HG03342 (cell line): Measurements from ENCODE around the gene ITIH6.
"Not testable (repeated sequence)": the region's sequence is repeated elsewhere in the genome, so short reads cannot be mapped to it uniquely, and the experiment has no call there.

Experiments used
- ATAC-seq: cut with Tn5 transposase; IDR thresholded peaks from one replicate; pipeline ENCODE4 v1.9.1; 2021; ENCODE audit warnings: mild to moderate bottlenecking, moderate library complexity; ENCODE audit not compliant: unreplicated experiment

The ITIH6 gene, protein sequence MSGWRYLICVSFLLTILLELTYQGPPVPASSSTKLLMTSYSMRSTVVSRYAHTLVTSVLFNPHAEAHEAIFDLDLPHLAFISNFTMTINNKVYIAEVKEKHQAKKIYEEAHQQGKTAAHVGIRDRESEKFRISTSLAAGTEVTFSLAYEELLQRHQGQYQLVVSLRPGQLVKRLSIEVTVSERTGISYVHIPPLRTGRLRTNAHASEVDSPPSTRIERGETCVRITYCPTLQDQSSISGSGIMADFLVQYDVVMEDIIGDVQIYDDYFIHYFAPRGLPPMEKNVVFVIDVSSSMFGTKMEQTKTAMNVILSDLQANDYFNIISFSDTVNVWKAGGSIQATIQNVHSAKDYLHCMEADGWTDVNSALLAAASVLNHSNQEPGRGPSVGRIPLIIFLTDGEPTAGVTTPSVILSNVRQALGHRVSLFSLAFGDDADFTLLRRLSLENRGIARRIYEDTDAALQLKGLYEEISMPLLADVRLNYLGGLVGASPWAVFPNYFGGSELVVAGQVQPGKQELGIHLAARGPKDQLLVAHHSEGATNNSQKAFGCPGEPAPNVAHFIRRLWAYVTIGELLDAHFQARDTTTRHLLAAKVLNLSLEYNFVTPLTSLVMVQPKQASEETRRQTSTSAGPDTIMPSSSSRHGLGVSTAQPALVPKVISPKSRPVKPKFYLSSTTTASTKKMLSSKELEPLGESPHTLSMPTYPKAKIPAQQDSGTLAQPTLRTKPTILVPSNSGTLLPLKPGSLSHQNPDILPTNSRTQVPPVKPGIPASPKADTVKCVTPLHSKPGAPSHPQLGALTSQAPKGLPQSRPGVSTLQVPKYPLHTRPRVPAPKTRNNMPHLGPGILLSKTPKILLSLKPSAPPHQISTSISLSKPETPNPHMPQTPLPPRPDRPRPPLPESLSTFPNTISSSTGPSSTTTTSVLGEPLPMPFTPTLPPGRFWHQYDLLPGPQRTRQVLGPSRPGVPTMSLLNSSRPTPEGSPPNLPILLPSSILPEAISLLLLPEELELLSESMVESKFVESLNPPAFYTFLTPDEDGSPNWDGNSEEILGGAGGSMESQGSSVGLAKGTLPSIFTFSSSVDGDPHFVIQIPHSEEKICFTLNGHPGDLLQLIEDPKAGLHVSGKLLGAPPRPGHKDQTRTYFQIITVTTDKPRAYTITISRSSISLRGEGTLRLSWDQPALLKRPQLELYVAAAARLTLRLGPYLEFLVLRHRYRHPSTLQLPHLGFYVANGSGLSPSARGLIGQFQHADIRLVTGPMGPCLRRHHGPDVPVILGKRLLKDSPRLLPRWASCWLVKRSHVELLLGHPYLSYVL

DNA sequence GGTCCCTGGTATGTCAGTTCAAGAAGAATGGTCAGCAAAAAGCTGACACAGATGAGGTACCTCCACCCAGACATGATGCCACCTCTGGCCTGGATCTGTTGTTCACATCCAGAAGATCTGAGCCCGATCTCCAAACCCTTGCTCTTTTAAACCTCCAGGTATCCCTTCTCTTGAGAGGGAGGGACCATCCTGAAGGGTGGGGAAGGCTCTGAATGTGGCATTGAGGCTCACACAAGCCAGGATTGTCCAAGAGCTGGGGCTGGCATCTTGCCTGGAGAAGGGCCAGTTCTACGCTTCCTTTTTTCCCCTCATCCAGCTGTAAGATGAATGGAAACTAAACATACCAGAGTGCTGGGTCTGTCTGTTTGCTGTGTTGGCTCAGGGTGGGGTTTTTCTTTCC is at the start of gene ITIH6:
TSS of gene ITIH6 (minus strand) at position 119 of the 400 bp plus-strand sequence. CDS start at position 74, 45 bp downstream.
- no peak for ATAC-seq

DNA sequence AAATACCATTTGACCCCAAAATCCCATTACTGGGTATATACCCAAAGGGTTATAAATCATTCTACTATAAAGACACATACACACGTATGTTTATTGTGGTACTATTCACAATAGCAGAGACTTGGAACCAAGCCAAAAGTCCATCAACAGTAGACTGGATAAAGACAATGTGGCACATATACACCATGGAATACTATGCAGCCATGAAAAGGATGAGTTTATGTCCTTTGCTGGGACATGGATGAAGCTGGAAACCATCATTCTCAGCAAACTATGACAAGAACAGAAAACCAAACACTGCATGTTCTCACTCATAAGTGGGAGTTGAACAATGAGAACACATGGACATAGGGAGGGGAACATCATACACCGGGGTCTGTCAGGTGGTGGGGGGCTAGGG is 49.6 kb upstream of the ITIH6 start:
- not testable (repeated sequence) for ATAC-seq

DNA sequence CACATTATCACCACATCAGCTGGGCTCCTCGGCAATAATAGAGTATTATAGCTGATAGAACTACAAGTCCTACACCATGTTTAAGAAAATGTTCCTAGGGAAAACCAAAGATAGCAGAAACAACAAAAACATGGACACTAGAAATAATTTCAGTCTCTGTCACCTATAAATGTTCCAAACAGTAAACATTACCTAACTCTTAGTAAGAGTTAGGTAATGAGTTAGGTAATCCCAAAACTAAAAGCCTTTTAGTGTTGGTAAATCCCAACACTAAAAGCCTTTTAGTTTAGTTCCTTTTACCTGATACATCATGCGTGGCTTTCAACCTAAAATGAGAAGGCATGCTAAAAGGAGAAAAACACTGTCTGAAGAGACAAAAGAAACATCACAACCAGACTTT is 45.0 kb upstream of the ITIH6 start:
- no peak for ATAC-seq

DNA sequence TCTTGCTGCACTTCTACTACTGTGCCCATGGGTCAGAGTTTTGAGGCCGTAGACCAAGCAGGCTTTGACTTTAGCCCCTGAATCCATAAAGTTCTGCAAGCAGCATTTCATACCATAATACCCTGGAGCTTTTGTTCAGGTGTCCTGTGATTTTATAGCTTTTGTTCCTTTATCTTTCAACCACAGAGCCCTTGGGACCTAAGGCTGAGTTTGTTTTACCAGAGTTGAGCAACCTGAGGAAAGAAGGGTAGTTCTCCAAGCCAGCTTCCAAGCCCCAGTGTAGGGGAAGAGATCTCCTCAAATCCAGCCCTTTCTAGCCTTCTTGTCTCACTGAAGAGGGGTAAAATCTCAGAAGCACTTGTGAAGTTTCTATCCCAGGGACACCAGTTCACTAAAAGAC is 44.6 kb upstream of the ITIH6 start:
- no peak for ATAC-seq

DNA sequence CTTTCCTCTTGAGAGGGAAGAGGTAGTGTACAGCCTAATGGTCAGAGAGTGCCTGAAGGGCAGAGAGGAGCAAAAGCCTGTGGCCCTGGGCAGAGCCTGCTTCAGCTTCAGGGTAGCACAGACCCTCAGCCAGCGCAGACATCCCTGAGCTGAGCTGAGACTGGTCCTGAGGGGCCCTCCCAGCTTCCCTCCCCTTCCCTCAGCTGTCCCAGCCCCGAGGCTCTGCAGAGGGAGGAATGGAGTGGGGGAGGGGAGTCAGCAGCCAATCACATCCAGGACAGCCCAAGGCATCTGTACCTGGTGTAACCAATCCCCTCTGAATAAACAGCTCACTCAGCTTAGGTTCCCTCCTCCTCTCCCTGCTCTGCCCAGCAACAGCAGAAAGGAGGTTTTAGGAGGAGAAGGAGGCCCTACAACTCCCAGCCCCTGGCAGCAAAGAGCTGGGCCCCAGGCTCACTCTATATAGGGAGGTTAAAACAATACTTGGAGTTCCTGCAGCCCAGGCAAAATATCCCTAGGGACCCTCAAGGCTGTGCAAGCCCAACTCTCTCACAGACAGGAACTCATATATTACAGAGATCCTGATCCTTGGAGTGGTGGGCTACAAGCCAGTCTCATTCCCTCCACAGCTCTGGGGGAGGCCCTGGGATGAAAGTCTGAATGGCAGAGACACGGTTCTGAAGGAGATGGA is 43.3 kb upstream of the ITIH6 start:
- not testable (repeated sequence) for ATAC-seq

DNA sequence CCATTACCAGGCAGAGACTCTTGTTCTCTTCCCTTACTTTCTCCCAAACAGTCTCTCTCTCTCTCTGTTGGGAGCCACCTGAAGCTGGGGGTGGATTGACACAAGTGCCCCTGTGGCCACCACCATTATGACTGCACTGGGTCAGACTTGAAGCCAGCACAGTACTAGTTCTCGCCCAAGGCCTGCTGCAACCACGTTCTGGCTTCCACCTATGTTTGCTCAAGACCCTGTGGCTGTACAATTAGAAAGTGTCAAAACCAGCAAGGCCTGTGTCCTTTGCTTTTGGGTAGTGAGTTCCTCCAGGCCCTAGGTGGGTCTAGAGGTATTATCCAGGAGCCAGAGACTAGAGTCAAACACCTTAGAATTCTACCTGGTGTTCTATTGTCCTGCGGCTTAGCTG is 40.5 kb upstream of the ITIH6 start:
- no peak for ATAC-seq

DNA sequence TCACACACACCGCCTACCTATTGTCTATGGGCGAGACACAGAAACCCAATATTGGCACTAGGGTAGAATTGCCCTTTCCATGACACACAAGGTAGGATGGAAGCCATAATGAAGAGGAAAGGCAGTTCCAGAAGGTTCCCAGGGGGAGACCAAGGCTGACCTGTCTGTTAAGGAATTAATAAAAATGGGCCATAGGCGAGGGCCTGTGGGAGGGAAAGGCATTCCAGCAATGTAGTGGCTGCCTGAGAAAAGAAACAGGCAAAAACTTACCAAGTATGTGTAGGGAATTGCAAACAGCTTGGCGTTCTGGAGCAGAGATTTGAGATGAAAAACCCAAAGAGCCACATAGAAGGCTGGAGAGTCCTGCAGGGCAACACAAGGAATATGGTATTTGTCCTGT is 28.5 kb upstream of the ITIH6 start:
- no peak for ATAC-seq

DNA sequence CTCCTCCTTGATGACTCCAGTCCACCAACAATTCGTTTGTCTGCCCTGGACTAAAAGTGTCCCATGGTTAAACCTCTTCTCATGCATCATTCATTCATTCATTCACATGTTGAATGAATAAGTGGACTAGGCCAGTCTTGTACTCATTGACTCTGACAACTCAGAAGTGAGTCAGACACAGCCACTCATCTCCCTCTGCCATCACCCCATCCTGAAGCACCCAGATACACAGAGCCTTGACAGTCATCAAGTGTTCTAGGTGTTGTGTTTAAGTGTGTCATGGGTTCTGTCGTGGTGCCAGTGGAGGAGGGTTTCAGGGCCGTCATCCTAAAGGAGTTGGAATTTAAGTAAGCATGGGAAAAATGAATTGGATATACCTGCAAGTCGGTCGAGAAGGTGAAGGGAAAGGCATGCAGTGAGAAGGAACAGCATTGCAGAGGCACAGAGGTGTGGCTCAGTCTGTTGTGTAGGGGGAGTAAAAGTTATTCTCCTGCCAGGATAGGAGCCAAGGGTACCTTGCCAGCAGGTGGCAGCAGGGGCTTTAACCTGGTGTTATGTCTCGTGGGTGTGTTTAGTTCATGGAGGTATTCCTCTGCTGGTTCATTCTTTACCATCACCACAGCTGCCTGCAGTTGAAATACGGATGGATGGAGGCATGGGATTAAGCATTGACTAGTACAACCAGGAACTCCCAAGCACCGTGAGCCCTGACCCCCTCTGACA is 27.8 kb upstream of the ITIH6 start:
- no peak for ATAC-seq

DNA sequence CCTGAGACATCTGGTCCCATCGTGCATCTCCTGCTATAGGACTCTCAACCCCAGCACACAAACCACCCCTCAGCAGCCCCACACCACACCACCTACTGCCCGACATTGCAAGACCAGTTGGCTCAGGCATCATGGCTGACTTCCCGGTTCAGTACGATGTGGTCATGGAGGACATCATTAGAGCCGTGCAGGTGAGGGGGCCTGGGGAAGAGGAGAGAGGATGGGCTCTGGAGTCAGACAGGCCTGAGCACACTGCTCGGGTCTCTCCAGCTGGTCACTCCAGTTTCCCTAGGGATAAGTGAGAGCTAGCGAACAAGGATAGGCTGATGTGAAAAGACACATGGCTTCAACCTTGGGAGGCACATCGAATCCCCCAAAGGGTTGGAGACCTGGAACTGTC is 26.7 kb upstream of the ITIH6 start:
- no peak for ATAC-seq

DNA sequence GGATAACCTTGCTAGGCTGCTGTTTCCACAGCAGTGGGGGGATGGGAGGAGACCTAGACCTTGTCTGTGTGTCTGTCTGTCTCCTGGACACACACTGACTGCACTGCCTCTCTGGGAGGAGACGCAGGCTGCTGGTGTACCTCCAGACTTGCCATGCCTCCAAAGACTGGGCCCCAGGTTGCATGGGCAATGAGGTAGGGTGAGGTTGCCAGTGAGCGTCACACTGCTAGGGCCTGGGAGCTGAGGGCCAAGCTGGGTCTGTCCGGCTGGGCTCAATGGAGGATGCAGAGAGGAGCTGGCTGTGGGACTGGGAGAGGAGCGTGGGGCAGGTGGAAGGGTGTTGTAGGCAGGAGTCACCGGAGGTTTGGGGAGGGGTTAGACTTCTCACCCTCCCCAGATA is 26.1 kb upstream of the ITIH6 start:
- no peak for ATAC-seq

DNA sequence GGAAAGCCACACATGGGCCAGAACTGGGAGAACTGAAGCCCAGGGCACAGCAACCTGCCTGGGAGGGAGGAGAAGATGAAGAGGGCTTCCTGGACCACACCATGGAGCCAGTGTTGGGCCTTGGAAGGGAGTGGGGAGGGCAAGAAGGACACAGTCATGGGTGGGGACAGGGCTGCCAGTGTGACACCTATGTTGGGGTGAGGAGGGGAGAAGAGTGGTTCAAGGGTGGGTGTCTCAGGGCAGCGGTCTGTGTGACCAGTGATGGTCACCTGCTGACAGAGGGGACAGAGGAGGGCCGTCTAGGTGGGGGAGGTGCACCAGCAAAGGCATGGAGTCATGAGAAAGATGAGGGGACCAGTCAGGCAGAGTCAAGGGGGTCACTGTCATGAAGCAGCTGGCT is 23.3 kb upstream of the ITIH6 start:
- ATAC-seq, result no peak

DNA sequence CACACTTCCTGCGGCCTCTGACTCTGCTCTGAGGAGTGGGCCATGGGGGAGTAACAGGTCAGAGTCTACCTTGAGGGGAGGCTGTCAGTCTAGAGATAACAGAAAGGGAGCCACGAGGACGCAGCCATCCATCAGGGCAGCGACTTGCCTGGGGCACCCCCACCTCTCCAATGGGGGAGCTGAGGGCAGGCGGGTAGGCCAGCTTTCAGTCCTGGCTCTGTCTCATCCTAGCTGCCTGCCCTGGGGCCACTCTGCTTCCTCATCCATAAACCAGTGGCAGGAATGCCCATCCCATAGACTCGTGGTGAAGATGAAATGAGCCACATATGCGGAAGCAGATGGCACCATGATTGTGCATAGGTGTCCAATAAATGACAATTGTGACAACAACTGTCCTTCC is 22.7 kb upstream of the ITIH6 start:
- no peak for ATAC-seq

DNA sequence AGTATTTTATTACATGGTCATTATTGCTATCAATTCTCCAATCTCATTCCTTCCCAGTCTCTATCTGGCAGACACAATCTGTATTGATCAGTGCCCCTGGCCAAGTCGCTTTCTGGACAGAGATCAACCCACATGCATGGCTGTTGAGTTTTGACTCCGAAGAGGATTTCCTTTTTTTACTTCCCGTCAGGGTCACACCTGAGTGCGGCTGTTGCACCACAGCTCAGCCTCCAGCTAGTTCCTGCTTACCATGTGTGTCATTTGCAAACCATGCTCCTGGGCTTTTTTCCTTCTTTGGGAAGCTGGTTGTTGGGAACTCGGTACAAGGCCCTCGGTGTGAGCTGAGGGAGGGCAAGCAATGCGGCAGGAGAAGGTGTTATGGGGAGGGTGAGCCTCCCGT is 21.1 kb upstream of the ITIH6 start:
- no peak for ATAC-seq

DNA sequence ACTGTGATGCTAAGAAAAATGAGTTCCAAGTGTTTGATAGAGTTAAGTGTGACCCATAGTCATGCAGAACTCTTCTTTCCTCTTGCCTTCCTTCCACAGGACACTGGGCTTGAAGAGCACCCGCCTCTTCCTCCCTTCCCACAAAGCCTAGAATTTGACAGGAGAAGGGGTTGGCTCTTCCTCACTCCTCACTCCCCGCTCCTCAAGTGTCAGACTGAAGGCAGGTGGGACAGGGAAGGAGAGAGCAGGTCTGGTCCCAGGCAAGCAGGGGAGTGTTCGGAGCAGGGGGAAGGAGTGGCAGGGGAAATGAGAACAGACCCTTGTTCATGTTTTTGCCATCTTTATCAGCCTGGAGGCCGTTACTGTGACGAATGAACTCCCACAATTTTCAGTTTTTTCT is 20.2 kb upstream of the ITIH6 start:
- no peak for ATAC-seq

DNA sequence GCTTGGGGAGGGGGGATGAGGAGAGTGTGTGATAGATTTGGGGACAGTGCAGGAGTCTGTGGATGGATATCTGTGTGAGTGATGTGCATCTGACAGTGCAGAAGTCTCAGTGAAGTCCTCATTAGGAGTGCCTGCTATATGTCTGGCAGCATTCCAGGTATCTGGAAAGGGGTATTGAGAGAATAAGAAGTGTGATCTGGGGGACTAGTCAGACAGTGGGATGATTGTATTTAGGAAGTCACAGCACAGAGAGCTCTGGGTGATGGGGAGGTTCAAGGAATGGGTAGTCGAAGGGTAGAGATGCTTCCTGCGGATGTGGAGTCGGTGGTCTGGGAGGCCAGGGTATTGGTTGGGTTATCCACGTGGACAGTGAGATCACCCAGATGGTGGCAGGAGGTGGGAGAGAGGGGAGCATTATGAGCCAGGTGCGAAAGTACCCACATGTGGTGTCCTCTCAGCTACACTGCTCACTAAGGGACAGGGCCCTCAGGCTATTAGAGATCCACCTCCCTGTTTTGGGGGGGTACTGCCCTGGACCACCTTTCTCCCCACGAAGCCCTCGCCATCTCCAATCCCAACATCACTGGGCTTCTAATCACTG is 19.3 kb upstream of the ITIH6 start:
- ATAC-seq, result no peak

DNA sequence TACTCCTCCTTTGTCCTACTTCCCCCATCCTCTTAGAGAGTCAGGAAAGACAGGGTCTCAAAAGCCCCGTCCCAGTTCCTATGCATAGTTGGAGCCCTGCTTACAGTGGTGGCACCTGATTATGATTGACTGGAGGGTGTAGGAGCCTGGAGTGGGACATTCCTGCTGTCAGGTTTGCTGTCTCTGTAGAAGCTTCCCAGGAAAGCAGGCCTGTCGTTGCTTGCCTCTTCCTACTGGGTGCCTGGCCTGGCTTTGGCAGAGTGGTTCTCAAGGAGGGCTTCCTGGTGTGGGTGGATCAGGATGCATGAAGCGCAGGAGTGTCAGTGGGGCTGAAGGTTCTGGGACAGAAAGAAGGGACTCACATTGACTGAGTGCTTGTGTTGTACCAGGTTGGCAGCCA is 14.3 kb upstream of the ITIH6 start:
- no peak for ATAC-seq

DNA sequence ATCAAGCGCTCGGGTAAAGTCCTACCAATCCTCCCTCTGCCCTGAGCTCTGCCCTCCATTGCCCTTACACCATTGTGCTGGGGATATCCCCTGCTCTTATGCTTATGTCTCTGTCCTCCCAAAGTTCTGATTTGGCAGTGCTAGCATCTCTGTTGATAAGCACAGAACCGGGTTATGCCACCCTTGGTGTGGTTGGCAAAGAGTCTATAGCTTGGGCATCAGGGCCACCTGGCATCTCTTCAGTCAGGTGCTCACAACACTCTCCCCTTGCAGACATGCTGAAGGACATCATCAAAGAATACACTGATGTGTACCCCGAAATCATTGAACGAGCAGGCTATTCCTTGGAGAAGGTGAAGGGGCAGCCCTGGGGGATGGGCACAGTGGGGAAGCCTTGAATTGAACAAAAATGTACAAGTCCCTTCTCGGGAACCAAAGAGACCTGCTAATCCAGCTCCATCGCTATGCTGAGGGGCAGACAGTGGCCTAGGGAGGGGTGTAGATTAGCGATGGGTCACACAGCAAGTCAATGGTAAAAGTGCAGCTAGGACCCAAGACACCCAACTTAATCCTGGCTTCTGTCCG is 13.3 kb upstream of the ITIH6 start:
- ATAC-seq, result no peak

DNA sequence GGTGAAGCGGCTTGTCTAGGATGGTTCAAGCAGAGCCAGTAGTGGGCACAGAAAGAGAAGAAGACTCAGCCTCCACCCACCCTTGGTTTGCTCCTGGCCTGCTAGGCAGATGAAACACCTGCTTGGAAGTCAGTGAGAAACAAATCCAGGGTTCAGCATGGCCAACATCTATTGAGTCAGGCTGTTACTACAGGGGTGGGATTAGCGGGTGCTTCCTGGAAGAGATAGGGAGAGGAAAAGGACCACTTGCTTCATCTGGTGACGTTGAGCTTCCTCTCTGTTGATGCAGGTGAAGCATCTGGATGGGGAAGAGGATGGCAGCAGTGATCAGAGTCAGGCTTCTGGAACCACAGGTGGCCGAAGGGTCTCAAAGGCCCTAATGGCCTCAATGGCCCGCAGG is 12.5 kb upstream of the ITIH6 start:
- ATAC-seq, result no peak
